HG02678 (cell line): ENCODE measurements around the gene PRAMEF18.
"Not testable (repeated sequence)": the region's sequence is repeated elsewhere in the genome, so short reads cannot be mapped to it uniquely, and the experiment has no call there.

Experiments used
- ATAC-seq: cut with Tn5 transposase; IDR thresholded peaks from one replicate; pipeline ENCODE4 v1.9.1; 2021; ENCODE audit warnings: mild to moderate bottlenecking, moderate library complexity; ENCODE audit not compliant: unreplicated experiment

Gene PRAMEF18

DNA sequence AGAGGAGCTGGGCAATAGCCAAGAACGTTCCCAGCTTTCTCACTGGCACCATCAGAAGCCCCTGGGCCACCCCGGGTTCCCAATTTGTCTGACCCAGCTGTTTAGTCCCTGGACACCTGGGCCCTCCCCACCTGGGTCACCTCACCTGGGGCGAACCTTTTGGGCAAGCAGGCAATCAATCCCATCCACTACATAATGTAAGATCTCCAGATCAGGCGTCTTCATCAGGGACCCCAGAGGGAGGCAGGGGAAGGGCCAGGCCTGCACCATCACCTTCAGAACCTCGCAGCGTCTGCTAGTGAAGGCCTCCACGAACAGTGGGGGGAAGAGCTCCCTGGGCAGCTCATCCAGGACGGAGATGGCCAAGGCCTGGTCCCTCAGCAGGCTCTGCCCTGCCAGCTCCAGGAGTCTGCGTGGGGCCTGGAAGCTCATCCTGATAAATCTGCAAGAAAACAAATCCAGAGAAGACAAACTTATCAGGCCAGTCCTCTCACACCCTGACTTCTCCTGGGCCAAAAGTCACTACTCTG lies at the start of gene PRAMEF18:
Gene PRAMEF18, minus strand, starts transcription at position 480 of the 530 bp plus-strand sequence. Its CDS starts 48 bp downstream, at position 432.
- ATAC-seq, result not testable (repeated sequence)

GRCh38 chr1:13265124-13265523 lies 39.2 kb upstream of the PRAMEF18 start:
- not testable (repeated sequence) for ATAC-seq

DNA sequence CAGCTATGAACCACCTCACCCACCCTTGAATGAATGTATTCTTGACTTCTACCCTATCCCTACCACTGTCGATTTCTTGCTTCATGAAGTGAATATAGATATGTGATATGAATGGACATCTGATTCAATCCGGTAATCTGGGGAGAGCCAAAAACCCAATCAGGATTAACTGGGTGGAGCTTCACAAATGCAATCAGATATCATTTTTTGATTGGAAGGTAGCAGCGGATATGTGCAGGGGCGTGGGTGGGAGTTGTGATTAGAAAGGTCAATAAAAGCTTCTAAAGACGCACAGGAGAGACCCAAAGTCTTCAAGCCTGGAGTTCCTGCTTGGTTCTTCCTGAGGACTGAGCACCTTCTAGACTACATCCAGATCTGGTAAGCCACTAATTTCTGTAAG lies 27.9 kb upstream of the PRAMEF18 start, which contains the start of gene PRAMEF5:
Gene PRAMEF5, plus strand, starts transcription at position 301 of the 400 bp plus-strand sequence. CDS start 5,071 bp downstream, outside the sequence.
- not testable (repeated sequence) for ATAC-seq

DNA sequence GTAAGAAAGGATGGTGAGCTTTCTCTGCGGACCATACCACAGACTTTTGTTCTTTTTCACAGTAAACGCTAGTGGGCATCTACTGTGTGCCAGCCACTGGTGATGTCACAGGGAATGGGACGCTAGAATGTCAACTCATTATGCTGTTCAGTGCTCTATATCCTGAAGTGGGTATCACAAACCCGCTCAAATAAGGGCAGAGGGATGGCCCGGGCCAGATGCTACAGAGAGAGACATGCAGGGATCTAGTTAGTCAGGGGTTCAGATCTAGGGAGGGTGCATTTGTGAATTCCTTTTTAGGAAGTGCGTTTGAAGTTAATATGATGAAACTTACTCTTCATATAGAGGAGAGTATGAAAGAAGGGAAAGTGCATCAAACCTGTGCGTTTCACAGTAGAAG lies 21.2 kb upstream of the PRAMEF18 start:
- not testable (repeated sequence) for ATAC-seq

DNA sequence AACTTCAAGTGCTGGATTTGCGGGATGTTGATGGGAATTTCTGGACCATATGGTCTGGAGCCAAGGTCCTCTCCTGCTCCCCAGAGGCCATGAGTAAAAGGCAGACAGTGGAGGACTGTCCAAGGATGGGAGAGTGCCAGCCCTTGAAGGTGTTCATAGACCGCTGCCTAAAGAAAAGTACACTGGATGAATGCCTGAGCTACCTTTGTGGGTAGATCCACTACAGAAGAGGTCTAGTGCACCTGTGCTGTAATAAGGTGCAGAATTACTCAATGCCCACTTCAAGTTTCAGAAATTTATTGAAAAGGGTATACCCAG lies 20.6 kb upstream of the PRAMEF18 start:
- not testable (repeated sequence) for ATAC-seq

DNA sequence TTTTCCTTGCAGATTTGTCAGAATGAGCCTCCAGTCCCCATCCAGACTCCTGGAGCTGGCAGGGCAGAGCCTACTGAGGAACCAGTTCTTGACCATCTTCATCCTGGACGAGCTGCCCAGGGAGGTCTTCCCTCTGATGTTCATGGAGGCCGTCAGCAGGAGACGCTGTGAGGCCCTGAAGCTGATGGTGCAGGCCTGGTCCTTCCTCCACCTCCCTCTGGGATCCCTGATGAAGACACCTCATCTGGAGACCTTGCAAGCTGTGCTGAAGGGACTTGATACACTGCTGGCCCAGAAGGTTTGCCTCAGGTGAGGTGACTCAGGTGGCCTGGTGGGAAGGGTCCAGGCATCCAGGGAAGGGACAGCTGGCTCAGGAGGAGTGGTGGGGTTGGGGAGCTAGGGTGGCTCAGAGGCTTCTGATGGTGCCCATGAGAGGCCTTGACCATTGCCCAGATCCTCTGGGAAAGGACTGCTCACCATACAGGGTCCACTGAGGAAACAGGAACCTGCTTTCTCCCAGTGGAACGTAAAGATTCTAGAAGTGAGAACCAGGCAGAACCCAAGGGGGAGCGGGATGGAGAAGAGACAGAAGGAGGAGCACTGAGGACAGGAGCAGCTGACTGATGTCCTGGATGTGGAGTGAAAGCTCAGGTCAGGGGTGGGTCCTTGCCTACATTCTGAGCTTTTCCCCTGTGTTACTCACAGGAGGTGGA lies 20.0 kb upstream of the PRAMEF18 start:
- not testable (repeated sequence) for ATAC-seq

DNA sequence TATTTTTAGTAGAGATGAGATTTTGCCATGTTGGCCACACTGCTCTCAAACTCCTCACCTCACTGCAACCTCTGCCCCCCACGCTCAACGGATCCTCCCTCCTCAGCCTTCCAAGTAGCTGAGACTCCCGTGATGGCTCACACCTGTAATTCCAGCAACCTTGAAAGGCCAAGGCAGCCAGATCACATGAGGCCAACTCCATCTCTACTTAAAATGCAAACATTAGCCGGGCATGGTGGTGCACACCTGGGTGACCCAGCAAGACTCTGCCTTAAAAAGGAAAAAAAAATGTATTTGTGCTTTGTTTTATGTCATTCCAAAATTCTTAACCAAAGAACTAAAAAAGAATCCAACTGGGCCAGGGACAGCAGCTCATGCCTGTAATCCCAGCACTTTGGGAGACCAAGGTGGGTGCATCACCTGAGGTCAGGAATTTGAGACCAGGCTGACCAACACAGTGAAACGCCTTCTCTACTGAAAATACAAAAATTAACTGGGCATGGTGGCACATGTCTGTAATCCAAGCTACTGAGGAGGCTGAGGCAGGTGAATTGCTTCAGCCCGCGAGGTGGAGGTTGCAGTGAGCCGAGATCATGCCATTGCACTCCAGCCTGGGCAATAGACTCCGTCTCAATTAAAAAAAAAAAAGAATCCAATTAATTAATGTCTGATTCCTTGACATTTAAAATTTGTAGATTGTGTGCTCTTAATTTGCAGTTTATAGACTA lies 17.7 kb upstream of the PRAMEF18 start:
- not testable (repeated sequence) for ATAC-seq

GRCh38 chr1:13239633-13240032 lies 13.7 kb upstream of the PRAMEF18 start:
- ATAC-seq, result not testable (repeated sequence)

- ATAC-seq, result not testable (repeated sequence)
Measured at GRCh38 chr1:13237572-13237971, 11.6 kb upstream of the PRAMEF18 start.

DNA sequence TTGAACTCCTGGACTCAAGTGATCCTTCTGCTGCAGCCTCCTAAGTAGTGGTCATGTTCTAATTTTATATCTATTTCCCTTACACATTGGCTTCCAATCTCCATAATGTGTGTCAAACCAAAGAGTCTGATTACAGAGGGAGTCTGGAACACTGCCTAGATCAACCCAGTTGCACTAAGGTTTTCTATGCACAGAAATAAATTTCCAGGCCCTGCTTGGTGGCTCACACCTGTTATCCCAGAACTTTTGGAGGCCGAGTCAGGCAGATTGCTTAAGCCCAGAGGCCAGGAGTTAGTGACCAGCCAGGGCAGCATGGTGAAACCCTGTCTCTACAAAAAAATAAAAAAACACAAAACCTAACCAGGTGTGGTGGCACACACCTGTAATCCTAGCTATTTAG lies 8.1 kb upstream of the PRAMEF18 start:
- ATAC-seq, result not testable (repeated sequence)

DNA sequence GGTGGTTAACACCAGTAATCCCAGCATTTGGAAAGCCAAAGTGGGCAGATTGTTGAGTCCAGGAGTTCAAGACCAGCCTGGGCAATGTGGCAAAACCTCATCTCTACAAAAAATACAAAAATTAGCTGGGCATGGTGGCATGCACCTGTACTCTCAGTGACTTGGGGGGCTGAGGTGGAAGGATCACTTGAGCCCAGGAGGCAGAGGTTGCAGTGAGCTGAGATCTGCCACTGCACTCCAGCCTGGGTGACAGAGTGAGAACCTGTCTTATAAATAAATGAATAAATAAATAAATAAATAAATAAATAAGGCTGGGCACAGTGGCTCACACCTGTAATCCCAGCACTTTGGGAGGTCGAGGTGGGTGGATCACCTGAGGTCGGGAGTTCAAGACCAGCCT lies 6.1 kb upstream of the PRAMEF18 start:
- not testable (repeated sequence) for ATAC-seq

DNA sequence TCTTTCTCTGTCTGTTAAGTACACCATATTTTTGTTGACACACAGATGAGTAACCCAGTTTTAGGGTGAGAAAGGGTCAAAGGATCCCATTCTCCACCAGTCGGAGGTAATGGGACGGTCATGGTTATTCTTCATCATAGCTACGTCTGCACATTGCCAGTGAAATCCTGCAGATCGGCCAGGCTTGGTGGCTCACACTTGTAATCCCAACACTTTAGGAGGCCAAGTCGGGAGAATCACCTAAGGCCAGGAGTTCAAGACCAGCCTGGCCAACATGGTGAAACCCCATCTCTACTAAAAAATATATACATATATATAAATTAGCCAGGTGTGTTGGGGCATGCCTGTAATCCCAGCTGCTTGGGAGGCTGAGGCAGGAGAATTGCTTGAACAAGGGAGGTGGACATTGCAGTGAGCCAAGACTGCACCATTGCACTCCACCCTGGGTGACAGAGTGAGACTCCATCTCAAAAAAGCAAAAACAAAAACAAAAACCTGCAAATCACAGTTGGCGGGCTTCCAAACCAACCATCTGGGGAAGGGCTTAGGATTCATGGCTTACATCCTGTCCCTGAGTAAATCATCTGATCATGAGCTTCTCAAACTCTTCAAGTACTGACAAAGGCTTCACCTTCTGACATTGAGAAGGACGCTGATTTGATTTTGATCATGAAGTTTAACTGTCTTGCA lies 5.3 kb upstream of the PRAMEF18 start:
- not testable (repeated sequence) for ATAC-seq

GRCh38 chr1:13230601-13231000 lies 4.6 kb upstream of the PRAMEF18 start:
- not testable (repeated sequence) for ATAC-seq

- ATAC-seq, result not testable (repeated sequence)
Measured at GRCh38 chr1:13230096-13230495, 4.1 kb upstream of the PRAMEF18 start.

GRCh38 chr1:13228343-13228781 lies 2.4 kb upstream of the PRAMEF18 start:
- ATAC-seq, result no peak

DNA sequence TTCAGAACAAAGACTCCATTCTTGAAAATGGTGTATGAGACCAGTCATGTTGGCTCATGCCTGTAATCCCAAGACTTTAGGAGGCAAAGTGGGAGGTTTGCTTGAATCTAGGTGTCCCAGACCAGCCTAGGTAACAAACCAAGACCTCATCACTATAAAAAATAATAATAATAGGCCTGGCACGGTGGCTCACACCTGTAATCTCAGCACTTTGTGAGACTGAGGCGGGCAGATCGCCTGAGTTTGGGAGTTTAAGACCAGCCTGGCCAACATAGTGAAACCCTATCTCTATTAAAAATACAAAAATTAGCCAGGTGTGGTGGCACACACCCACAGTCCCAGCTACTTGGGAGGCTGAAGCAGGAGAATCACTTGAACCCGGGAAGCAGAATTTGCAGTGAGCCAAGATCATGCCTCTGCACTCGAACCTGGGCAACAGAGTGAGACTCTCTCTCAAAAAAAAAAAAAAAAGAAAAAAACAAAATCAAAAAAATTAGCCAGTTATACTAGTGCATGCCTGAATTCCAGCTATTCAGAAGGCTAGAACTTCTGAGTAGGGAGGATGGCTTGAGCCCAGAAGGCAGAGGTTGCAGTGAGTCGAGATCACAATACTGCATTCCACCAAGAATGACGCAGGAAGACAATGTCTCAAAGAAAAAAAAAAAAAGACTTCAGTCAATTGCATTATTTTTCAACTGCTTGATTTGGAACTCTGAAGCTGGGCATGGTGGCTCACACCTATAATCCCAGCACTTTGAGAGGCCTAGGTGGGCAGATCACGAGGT lies 1.5 kb upstream of the PRAMEF18 start:
- ATAC-seq, result not testable (repeated sequence)

DNA sequence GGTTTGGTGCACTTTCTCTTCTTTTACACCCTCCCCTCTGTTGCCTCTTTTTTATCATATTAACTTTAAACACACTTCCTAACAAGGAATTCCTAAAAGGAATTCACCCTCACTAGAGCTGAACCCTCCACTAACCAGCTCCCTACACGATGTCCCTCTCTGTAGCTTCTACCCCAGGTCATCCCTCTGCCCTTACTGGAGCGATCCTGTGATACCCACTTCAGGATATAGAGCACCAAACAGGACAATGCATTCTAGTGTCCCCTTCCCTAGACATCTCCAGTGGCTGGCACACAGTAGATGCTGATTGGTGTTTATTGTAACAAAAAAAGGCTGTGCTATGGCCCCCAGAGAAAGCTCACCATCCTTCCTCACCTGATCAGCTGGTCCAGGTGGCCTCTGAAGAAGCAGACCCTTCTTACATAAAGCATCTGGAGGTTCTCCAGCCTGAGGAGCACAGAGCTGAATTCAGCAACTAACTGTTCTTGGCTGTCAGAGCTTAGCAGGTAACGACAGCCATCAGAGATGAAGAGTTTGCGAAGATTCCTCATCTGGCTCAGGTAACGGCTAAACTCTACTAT lies 1.4 kb downstream of the PRAMEF18 start:
- ATAC-seq, result no peak

GRCh38 chr1:13222788-13223187 lies 3.2 kb downstream of the PRAMEF18 start:
- not testable (repeated sequence) for ATAC-seq

DNA sequence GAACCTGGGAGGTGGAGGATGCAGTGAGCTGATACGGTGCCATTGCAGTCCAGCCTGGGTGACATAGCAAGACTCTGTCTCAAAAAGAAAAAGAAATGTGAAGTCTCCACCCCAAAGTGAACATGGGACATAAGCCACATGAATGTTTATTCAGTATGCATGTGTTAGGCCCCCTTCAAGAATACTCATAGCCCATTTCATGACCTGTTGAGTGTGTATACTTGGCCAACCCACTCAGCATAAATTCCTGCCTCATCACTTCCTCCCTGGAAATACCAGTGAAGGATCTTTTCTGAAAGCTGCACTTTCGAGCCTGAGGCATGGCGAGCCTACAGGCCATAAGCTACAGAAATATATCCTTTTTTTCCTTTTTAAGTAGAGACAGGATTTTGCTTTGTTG lies 6.8 kb downstream of the PRAMEF18 start:
- ATAC-seq, result not testable (repeated sequence)

GRCh38 chr1:13216619-13217018 lies 9.3 kb downstream of the PRAMEF18 start:
- not testable (repeated sequence) for ATAC-seq
